Measurements from ENCODE around the gene RLN3. TPM values are rescaled to one million over a fixed set of nuclear protein-coding genes. Genes with fewer than 3 reads are reported as not detected.

RLN3 gene
- total RNA-seq, 1 donor, result not detected

GRCh38 chr19:14052470-14052869 lies 24.5 kb downstream of the RLN3 start:
- Histone ChIP-seq H3K27ac (ENCODE audit: low read depth, low read length) (no peak overlapping the region), H3K79me2 (ENCODE audit: insufficient read depth, low read length) (no peaks in the 10 kb centered on the region), H3K9me3 (ENCODE audit: low read depth, low read length) (no peaks in the 10 kb centered on the region), H3K36me3 (ENCODE audit: insufficient read depth, low read length) (no peaks in the 10 kb centered on the region), H3K4me3 (ENCODE audit: insufficient read depth, low read length) (no peak overlapping the region), H4K20me1 (ENCODE audit: insufficient read depth, low read length) (no peaks in the 10 kb centered on the region), H2AFZ (ENCODE audit: low read length) (no peak overlapping the region), H3K4me2 (ENCODE audit: insufficient read depth, low read length) (no peak overlapping the region), H3K4me1 (ENCODE audit: insufficient read depth, low read length) (no peaks in the 10 kb centered on the region), H3K27me3 (ENCODE audit: insufficient read depth, low read length) (no peaks in the 10 kb centered on the region)
- no peak for DNase-seq (ENCODE audit: insufficient read length, low spot score, missing footprints)
- TF ChIP-seq, protein P1, sequence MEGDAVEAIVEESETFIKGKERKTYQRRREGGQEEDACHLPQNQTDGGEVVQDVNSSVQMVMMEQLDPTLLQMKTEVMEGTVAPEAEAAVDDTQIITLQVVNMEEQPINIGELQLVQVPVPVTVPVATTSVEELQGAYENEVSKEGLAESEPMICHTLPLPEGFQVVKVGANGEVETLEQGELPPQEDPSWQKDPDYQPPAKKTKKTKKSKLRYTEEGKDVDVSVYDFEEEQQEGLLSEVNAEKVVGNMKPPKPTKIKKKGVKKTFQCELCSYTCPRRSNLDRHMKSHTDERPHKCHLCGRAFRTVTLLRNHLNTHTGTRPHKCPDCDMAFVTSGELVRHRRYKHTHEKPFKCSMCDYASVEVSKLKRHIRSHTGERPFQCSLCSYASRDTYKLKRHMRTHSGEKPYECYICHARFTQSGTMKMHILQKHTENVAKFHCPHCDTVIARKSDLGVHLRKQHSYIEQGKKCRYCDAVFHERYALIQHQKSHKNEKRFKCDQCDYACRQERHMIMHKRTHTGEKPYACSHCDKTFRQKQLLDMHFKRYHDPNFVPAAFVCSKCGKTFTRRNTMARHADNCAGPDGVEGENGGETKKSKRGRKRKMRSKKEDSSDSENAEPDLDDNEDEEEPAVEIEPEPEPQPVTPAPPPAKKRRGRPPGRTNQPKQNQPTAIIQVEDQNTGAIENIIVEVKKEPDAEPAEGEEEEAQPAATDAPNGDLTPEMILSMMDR (IDR thresholded peaks at IDR 0.05; ENCODE audit: extremely low read depth, low read depth, low read length), result no peak

DNA sequence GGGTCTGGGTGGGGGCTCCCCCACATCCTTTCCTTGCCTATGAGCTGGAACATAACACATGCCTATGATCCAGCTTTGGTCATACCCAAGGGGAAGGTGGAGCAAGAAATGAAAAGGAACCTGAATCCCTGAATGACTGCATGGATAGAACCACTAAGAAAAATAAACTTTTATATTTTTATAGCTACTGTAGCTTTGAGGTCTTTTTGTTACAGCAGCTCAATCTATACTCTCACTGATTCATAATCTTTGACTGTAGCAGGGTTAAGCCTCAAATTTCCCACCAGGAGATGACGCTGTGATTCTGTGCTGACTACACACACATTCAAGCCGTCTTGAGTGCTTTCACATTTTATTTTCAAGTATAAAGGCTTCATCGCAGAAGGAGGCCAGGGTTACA lies 25.1 kb downstream of the RLN3 start:
- Histone ChIP-seq H3K27me3 (ENCODE audit: insufficient read depth, low read length) (peaks cover 2% of the 10 kb centered on the region), H2AFZ (ENCODE audit: low read length) (no peak overlapping the region), H3K36me3 (ENCODE audit: insufficient read depth, low read length) (no peaks in the 10 kb centered on the region), H3K27ac (ENCODE audit: low read depth, low read length) (no peak overlapping the region), H3K4me3 (ENCODE audit: insufficient read depth, low read length) (no peak overlapping the region), H4K20me1 (ENCODE audit: insufficient read depth, low read length) (no peaks in the 10 kb centered on the region), H3K4me1 (ENCODE audit: insufficient read depth, low read length) (no peaks in the 10 kb centered on the region), H3K79me2 (ENCODE audit: insufficient read depth, low read length) (no peaks in the 10 kb centered on the region), H3K9me3 (ENCODE audit: low read depth, low read length) (no peaks in the 10 kb centered on the region), H3K4me2 (ENCODE audit: insufficient read depth, low read length) (no peak overlapping the region)
- TF ChIP-seq, protein P1 (IDR thresholded peaks at IDR 0.05; ENCODE audit: extremely low read depth, low read depth, low read length), result no peak
- DNase-seq (ENCODE audit: insufficient read length, low spot score, missing footprints), result peak; percentile 49

DNA sequence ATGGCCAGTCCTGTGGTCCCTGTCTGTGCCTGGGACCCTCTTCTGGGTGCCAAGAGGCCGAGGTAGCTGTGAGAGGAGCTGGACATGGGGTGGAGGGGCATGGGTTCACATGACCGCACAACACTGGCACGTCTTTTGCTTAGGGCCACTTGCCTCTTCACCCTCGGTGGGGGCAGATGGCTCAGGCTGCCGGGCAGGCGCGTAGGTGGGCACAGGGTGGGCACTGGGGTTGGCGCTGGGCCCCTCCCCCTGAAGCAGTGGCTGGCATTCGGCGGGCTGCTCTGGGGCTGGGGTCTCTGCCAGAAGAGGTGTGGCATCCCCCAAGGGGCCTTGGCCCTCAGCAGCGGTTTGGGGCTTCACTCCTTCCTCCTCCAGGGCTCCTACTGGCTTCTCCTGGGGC lies 25.6 kb downstream of the RLN3 start:
- no peaks in the 10 kb centered on the region for H3K9me3 ChIP-seq (ENCODE audit: low read depth, low read length)
- TF ChIP-seq, protein P1 (IDR thresholded peaks at IDR 0.05; ENCODE audit: extremely low read depth, low read depth, low read length), result no peak
- no peaks in the 10 kb centered on the region for H3K79me2 ChIP-seq (ENCODE audit: insufficient read depth, low read length)
- H3K4me3 ChIP-seq (ENCODE audit: insufficient read depth, low read length), result no peak overlapping the region
- no peak overlapping the region for H3K27ac ChIP-seq (ENCODE audit: low read depth, low read length)
- no peaks in the 10 kb centered on the region for H3K36me3 ChIP-seq (ENCODE audit: insufficient read depth, low read length)
- H3K27me3 ChIP-seq (ENCODE audit: insufficient read depth, low read length), result peaks cover 7% of the 10 kb centered on the region
- H2AFZ ChIP-seq (ENCODE audit: low read length), result no peak overlapping the region
- no peaks in the 10 kb centered on the region for H3K4me1 ChIP-seq (ENCODE audit: insufficient read depth, low read length)
- no peaks in the 10 kb centered on the region for H4K20me1 ChIP-seq (ENCODE audit: insufficient read depth, low read length)
- H3K4me2 ChIP-seq (ENCODE audit: insufficient read depth, low read length), result no peak overlapping the region
- no peak for DNase-seq (ENCODE audit: insufficient read length, low spot score, missing footprints)

GRCh38 chr19:14054099-14054498 lies 26.2 kb downstream of the RLN3 start:
- TF ChIP-seq, protein P1 (IDR thresholded peaks at IDR 0.05; ENCODE audit: extremely low read depth, low read depth, low read length), result no peak

More at GRCh38 chr19:14054099-14054498, 26.2 kb downstream of the RLN3 start:
- H3K4me3 ChIP-seq (ENCODE audit: insufficient read depth, low read length), result no peak overlapping the region
- no peaks in the 10 kb centered on the region for H3K9me3 ChIP-seq (ENCODE audit: low read depth, low read length)
- H2AFZ ChIP-seq (ENCODE audit: low read length), result no peak overlapping the region
- H3K36me3 ChIP-seq (ENCODE audit: insufficient read depth, low read length), result no peaks in the 10 kb centered on the region
- no peaks in the 10 kb centered on the region for H4K20me1 ChIP-seq (ENCODE audit: insufficient read depth, low read length)
- no peaks in the 10 kb centered on the region for H3K79me2 ChIP-seq (ENCODE audit: insufficient read depth, low read length)
- no peak overlapping the region for H3K27ac ChIP-seq (ENCODE audit: low read depth, low read length)
- no peak overlapping the region for H3K4me2 ChIP-seq (ENCODE audit: insufficient read depth, low read length)
- DNase-seq (ENCODE audit: insufficient read length, low spot score, missing footprints), result peak; percentile 43
- no peaks in the 10 kb centered on the region for H3K4me1 ChIP-seq (ENCODE audit: insufficient read depth, low read length)
- peaks cover 13% of the 10 kb centered on the region for H3K27me3 ChIP-seq (ENCODE audit: insufficient read depth, low read length)

Data from osteoblast (primary cell).